ENCODE measurements around the gene DHX16.

Gene DHX16

GRCh38 chr6:30691208-30691847 lies 18.5 kb upstream of the DHX16 start:
- DNase-seq (ENCODE audit: low read depth), result no peak
- no peak for TF ChIP-seq CTCF (conservative IDR thresholded peaks at IDR 0.05; ENCODE audit: control insufficient read depth, insufficient read depth, low read depth, low read length)
- peak overlapping the region; percentile 1 for H3K4me3 ChIP-seq (ENCODE audit: control insufficient read depth, low read depth, low read length)

- no peak for TF ChIP-seq CTCF (conservative IDR thresholded peaks at IDR 0.05; ENCODE audit: control insufficient read depth, insufficient read depth, low read depth, low read length)
- peak; percentile 78 for DNase-seq (ENCODE audit: low read depth)
- peak within 1 kb of the TSS; percentile 75 for H3K4me3 ChIP-seq (ENCODE audit: control insufficient read depth, low read depth, low read length)
These were observed 17.8 kb upstream of the DHX16 start, which contains the start of gene NRM for GRCh38 chr6:30690403-30691207. NRM (minus strand) TSS chr6:30690984; CDS start chr6:30690974, 10 bp downstream.

GRCh38 chr6:30689985-30690384 lies 17.2 kb upstream of the DHX16 start:
- no peak for TF ChIP-seq CTCF (conservative IDR thresholded peaks at IDR 0.05; ENCODE audit: control insufficient read depth, insufficient read depth, low read depth, low read length)
- H3K4me3 ChIP-seq (ENCODE audit: control insufficient read depth, low read depth, low read length), result peak overlapping the region; percentile 75
- no peak for DNase-seq (ENCODE audit: low read depth)

- peak overlapping the region; percentile 75 for H3K4me3 ChIP-seq (ENCODE audit: control insufficient read depth, low read depth, low read length)
- TF ChIP-seq CTCF (conservative IDR thresholded peaks at IDR 0.05; ENCODE audit: control insufficient read depth, insufficient read depth, low read depth, low read length), result no peak
- no peak for DNase-seq (ENCODE audit: low read depth)
These were observed 16.4 kb upstream of the DHX16 start for GRCh38 chr6:30689022-30689865.

- no peak for DNase-seq (ENCODE audit: low read depth)
- H3K4me3 ChIP-seq (ENCODE audit: control insufficient read depth, low read depth, low read length), result peak overlapping the region; percentile 92
- TF ChIP-seq CTCF (conservative IDR thresholded peaks at IDR 0.05; ENCODE audit: control insufficient read depth, insufficient read depth, low read depth, low read length), result no peak
These were observed 15.8 kb upstream of the DHX16 start for GRCh38 chr6:30688569-30688968.

GRCh38 chr6:30687659-30688431 lies 15.0 kb upstream of the DHX16 start:
- DNase-seq (ENCODE audit: low read depth), result peak; percentile 64
- peak; percentile 22 for TF ChIP-seq CTCF (conservative IDR thresholded peaks at IDR 0.05; ENCODE audit: control insufficient read depth, insufficient read depth, low read depth, low read length)
- H3K4me3 ChIP-seq (ENCODE audit: control insufficient read depth, low read depth, low read length), result peak overlapping the region; percentile 92

Measured in fibroblast of mammary gland (primary cell).